GM12891 (cell line): ENCODE results near the gene SORL1.

Source experiments
- PAX5 ChIP-seq: IDR thresholded peaks from 2 replicates; pipeline ENCODE4 v1.6.1; 2011; ENCODE audit warnings: low read length, moderate library complexity, mild to moderate bottlenecking; ENCODE audit not compliant: insufficient read depth, severe bottlenecking
- POLR2A ChIP-seq: IDR thresholded peaks from 2 replicates; pipeline ENCODE4 v1.6.1; 2011; ENCODE audit warnings: low read depth, low read length, control low read depth
- TAF1 ChIP-seq: IDR thresholded peaks from 2 replicates; pipeline ENCODE4 v1.6.1; 2011; ENCODE audit warnings: low read depth, low read length, control low read depth

DNA sequence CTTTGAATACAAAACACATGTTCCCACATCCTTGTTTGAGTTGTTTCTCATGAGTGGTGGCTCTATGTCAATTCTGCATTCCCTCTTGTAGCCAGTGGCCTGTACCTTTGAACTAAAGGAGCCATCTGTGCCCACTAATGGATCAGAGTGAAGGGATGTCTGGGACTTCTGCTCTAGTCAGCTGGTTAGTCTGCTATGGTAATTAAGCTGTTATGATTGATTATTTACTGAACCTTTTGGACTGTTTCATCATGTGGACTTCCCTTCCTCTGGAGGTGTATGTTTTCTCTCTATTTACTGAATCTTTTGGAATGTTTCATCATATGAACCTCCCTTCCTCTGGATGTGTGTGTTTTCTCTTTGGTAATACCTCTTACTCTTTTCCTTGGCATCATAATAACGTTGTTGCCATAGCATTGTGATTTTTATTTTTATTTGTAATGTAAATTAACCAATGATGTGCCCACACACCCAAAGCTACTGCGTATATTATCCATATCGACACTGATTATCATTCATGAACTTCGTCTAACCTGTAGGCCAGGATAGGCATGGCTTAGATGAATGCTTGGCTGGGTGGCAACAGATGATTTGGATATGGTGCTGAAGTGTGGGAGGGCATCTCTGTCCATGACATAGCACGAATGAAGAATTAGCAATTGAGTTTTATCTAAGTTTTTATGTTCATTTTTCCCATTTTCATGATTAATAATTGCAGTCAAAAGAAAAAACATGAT, 113.0 kb downstream of the SORL1 start:
- TF ChIP-seq POLR2A (no peak), PAX5 (no peak), TAF1 (no peak)
